Psoas muscle (tissue), 8 donors: ENCODE measurements around the gene YIPF5. TPM values are rescaled to one million over a fixed set of nuclear protein-coding genes. Genes with fewer than 3 reads are reported as not detected.

ENCODE experiments used
- ATAC-seq, 4 donors: fragments of 200-7000 bp; cut with Tn5 transposase; one replicate each; pipeline ENCODE4 v1.9.1; 2020; ENCODE audit warnings: moderate library complexity in 3 of 4, mild to moderate bottlenecking in 2 of 4
- DNase-seq, 2 donors: peaks; one replicate each; pipeline ENCODE4 v3.0.0-alpha.2; 2020
- H3K27ac ChIP-seq: fragments of 200-600 bp; one replicate; pipeline ENCODE4 v1.8.0; 2022
- H3K27me3 ChIP-seq, 3 donors: fragments of 200-600 bp in 1 of 3; one replicate each; pipeline versions ENCODE4 v1.6.1 to v1.8.0; 2013 to 2022; ENCODE audit warnings: low read length in 2 of 3, mild to moderate bottlenecking in 2 of 3, moderate library complexity in 1 of 3; ENCODE audit not compliant: insufficient read depth in 3 of 3
- H3K36me3 ChIP-seq, 2 donors: fragments of 200-600 bp in 1 of 2; one replicate each; pipeline versions ENCODE4 v1.6.1 to v1.8.0; 2013 to 2022; ENCODE audit warnings: low read depth in 1 of 2, mild to moderate bottlenecking in 1 of 2, moderate library complexity in 1 of 2; ENCODE audit not compliant: insufficient read depth in 1 of 2
- H3K4me1 ChIP-seq: fragments of 200-600 bp; one replicate; pipeline ENCODE4 v1.8.0; 2022
- H3K4me3 ChIP-seq: fragments of 200-600 bp; one replicate; pipeline ENCODE4 v1.8.0; 2022; ENCODE audit warnings: mild to moderate bottlenecking
- H3K9me3 ChIP-seq: fragments of 200-600 bp; one replicate; pipeline ENCODE4 v1.8.0; 2022
- CTCF ChIP-seq: fragments of 200-600 bp; IDR thresholded peaks from one replicate; pipeline ENCODE4 v1.8.0; 2022; ENCODE audit warnings: antibody characterized with exemption
- WGBS, 3 donors: extraction: QIAGEN DNeasy Blood & Tissue Kit; methylation state at CpG; one replicate each; pipeline versions ENCODE4 v1.1.6 to v1.1.7; 2013; 5-methylcytosine and 5-hydroxymethylcytosine counted together
- intact Hi-C, 2 donors: fragments of 100-400 bp; cut with DNase I; formaldehyde crosslinking; loops; one replicate each; pipeline versions ENCODE4 v1.11.0 to v1.14.2; 2022
- polyA plus RNA-seq, 3 donors: library from polyadenylated mRNA; stranded (reverse); fragments of 200-250 nt; gene quantifications; one replicate each; pipeline ENCODE4 v1.2.3, GENCODE V29; 2013
- total RNA-seq, 4 donors: library from RNA; stranded (reverse); fragmentation: NEBNext Ultra II Directional in 2 of 4; extraction: Animal tissue kit (Norgen Biotek cat#: 25700) in 2 of 4; gene quantifications; one replicate each; pipeline versions ENCODE4 v1.2.1 to v1.2.4, GENCODE V29; 2021 to 2023
- donor health status: healthy with polysubstance abuse.
- donor health status: DM: no; HTN: no; CAD: no; lungs with moderate emphysema.
- donor health status: Bipolar disorder and iron deficiency.
- donor health status: healthy.
- donor health status: DM: yes; HTN: yes; CAD: no.
- donor health status: DM: no; HTN: no; CAD: no.
- donor health status: DM: no; HTN: no; CAD: no.
- donor health status: DM: yes; HTN: yes; CAD: no.

Gene YIPF5
- total and polyA plus RNA-seq, 7 donors = 6.7 to 21.1 (median 14.7) TPM

- DNase-seq (no peak), ATAC-seq (no peak)
- 61 to 74% (median 67%) methylated on average over 4 of the region's 4 CpGs for WGBS, 3 donors
- Histone ChIP-seq H3K27me3 (no peaks in the 10 kb centered on the region), H3K27ac (no peak overlapping the region), H3K4me1 (no peaks in the 10 kb centered on the region), H3K4me3 (no peak overlapping the region), H3K36me3 (no peaks in the 10 kb centered on the region), H3K9me3 (no peaks in the 10 kb centered on the region)
- intact Hi-C loops = no loop called here
- no peak for TF ChIP-seq CTCF
These were observed 45.2 kb downstream of the YIPF5 start for GRCh38 chr5:144125163-144125726.

DNA sequence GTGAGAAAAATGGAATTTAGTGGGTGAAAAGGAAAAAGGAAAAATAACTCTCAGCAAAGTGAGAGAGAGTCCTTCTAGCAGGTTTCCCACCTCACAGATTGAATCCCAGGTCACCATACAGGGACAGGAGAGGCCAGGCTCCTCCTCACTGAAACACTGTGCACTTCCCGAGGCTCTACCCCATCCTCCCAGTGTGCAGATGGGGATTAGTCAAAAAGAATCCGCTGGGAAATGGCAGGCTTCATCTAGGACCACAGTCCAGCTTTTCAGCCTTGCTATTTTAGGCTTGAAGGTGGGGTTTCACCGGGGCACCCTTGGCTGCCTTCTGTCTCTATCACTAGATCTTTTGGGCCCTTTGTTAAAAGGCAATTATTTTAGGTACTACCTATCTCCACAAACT is 47.8 kb downstream of the YIPF5 start:
- no peak for TF ChIP-seq CTCF
- no peaks in the 10 kb centered on the region for H3K27me3 ChIP-seq
- no peak overlapping the region for H3K4me3 ChIP-seq
- ATAC-seq = no peak
- 68 to 85% (median 71%) methylated on average over 3 of the region's 3 CpGs for WGBS, 3 donors
- DNase-seq = no peak
- H3K36me3 ChIP-seq = no peaks in the 10 kb centered on the region
- H3K9me3 ChIP-seq = no peaks in the 10 kb centered on the region
- intact Hi-C loops = no loop called here
- H3K4me1 ChIP-seq = no peaks in the 10 kb centered on the region
- H3K27ac ChIP-seq = no peak overlapping the region

DNA sequence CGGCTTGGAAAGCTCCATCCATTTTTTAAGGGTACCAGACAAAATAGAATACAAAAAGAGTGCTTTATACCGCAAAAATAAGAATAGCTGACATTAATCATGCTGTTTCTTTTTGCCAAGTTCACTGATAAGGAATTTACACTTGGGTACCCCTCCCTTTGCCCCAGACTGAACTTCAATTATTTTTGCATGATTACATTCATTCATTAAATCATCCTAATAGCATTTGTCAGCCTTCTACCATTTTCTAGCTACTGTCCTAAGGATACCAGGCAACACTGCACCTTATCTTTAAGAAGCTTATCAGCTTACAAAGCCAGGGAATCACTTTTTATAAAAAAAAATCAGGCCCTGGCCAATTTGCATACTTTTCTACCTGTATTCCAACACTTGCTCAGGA is 48.4 kb downstream of the YIPF5 start:
- WGBS, 3 donors = 83 to 86% (median 84%) methylated on average over 2 of the region's 2 CpGs
- Histone ChIP-seq H3K4me3 (no peak overlapping the region), H3K27ac (no peak overlapping the region), H3K9me3 (no peaks in the 10 kb centered on the region), H3K4me1 (no peaks in the 10 kb centered on the region), H3K36me3 (no peaks in the 10 kb centered on the region), H3K27me3 (no peaks in the 10 kb centered on the region)
- ATAC-seq (no peak), DNase-seq (no peak)
- no peak for TF ChIP-seq CTCF
- intact Hi-C loops = no loop called here

DNA sequence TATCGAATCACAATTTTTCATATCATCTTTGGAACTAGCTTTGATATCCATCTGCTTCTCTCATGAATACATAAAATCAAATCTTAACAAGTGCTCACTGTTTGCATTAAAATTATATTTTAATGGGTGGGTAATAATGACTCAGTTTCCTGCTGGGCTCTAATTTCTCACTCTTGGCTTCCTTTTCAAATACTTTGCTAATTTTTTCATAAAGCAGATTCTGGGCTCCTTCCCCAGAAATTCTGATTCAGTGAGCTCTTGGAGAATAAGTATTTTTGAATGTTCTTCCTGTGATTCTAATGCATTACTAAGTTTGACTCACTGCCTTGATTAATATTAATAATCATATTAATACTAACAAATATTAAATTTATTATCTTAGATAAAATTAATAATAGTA is 48.9 kb downstream of the YIPF5 start:
- Histone ChIP-seq H3K4me3 (no peak overlapping the region), H3K27ac (no peak overlapping the region), H3K9me3 (no peaks in the 10 kb centered on the region), H3K27me3 (no peaks in the 10 kb centered on the region), H3K36me3 (no peaks in the 10 kb centered on the region), H3K4me1 (no peaks in the 10 kb centered on the region)
- TF ChIP-seq CTCF = no peak
- ATAC-seq (no peak), DNase-seq (no peak)
- 87 to 92% (median 89%) methylated on average over 1 of the region's 1 CpG for WGBS, 3 donors
- intact Hi-C loops = no loop called here

- H3K9me3 ChIP-seq = no peaks in the 10 kb centered on the region
- 57 to 72% (median 63%) methylated on average over 2 of the region's 2 CpGs for WGBS, 3 donors
- TF ChIP-seq CTCF = no peak
- no peak for ATAC-seq
- H3K4me3 ChIP-seq = no peak overlapping the region
- H3K27ac ChIP-seq = no peak overlapping the region
- no peak for DNase-seq
- H3K4me1 ChIP-seq = no peaks in the 10 kb centered on the region
- intact Hi-C loops = no loop called here
- H3K36me3 ChIP-seq = no peaks in the 10 kb centered on the region
- H3K27me3 ChIP-seq = no peaks in the 10 kb centered on the region
These were observed 49.7 kb downstream of the YIPF5 start for GRCh38 chr5:144120661-144121180.
